Trophoblast cell (in vitro differentiated cells and primary cell): Measurements from ENCODE around the gene NME9. TPM values are rescaled to one million over a fixed set of nuclear protein-coding genes. Genes with fewer than 3 reads are reported as not detected.

ENCODE experiments used
- DNase-seq, 2 donors: peaks; one replicate each; pipeline ENCODE4 v3.0.0-alpha.2; 2016
- H2AFZ ChIP-seq: 2 replicates; pipeline ENCODE4 v1.6.1; 2013; ENCODE audit warnings: low read length, moderate library complexity, mild to moderate bottlenecking; ENCODE audit not compliant: insufficient read depth, poor library complexity
- H2AK5ac ChIP-seq: 2 replicates; pipeline ENCODE4 v1.6.1; 2013; ENCODE audit warnings: mild to moderate bottlenecking, low read length
- H2BK120ac ChIP-seq: 2 replicates; pipeline ENCODE4 v1.6.1; 2013; ENCODE audit warnings: low read length, mild to moderate bottlenecking, moderate library complexity; ENCODE audit not compliant: insufficient read depth, poor library complexity
- H2BK12ac ChIP-seq: 2 replicates; pipeline ENCODE4 v1.6.1; 2013; ENCODE audit warnings: mild to moderate bottlenecking, low read length, moderate library complexity
- H2BK5ac ChIP-seq: 2 replicates; pipeline ENCODE4 v1.6.1; 2013; ENCODE audit warnings: low read length, low read depth, moderate library complexity, mild to moderate bottlenecking; ENCODE audit not compliant: poor library complexity
- H3K14ac ChIP-seq: 2 replicates; pipeline ENCODE4 v1.6.1; 2013; ENCODE audit warnings: mild to moderate bottlenecking, low read length
- H3K18ac ChIP-seq: 2 replicates; pipeline ENCODE4 v1.6.1; 2013; ENCODE audit warnings: mild to moderate bottlenecking, low read length
- H3K23ac ChIP-seq: 2 replicates; pipeline ENCODE4 v1.6.1; 2013; ENCODE audit warnings: low read length
- H3K27ac ChIP-seq: 2 replicates; pipeline ENCODE4 v1.5.1; 2013; ENCODE audit warnings: low read depth, mild to moderate bottlenecking, inconsistent platforms, low read length, moderate library complexity
- H3K27me3 ChIP-seq: 2 replicates; pipeline ENCODE4 v1.6.1; 2013; ENCODE audit warnings: inconsistent platforms, mild to moderate bottlenecking, low read length, moderate library complexity; ENCODE audit not compliant: insufficient read depth
- H3K36me3 ChIP-seq, 2 experiments: 1 replicate in 1 of 2; 2 replicates in 1 of 2; pipeline ENCODE4 v1.6.1; 2013; ENCODE audit warnings: low read length in 2 of 2, mild to moderate bottlenecking in 2 of 2, moderate library complexity in 1 of 2; ENCODE audit not compliant: insufficient read depth in 2 of 2, control insufficient read depth in 1 of 2
- H3K4ac ChIP-seq: 2 replicates; pipeline ENCODE4 v1.6.1; 2013; ENCODE audit warnings: low read depth, mild to moderate bottlenecking, low read length, moderate library complexity
- H3K4me1 ChIP-seq, 2 experiments: 1 replicate in 1 of 2; 2 replicates in 1 of 2; pipeline ENCODE4 v1.6.1; 2013; ENCODE audit warnings: low read length in 2 of 2, mild to moderate bottlenecking in 2 of 2, moderate library complexity in 1 of 2; ENCODE audit not compliant: insufficient read depth in 2 of 2, control insufficient read depth in 1 of 2
- H3K4me2 ChIP-seq: 2 replicates; pipeline ENCODE4 v1.6.1; 2013; ENCODE audit warnings: inconsistent platforms, mild to moderate bottlenecking, low read length, moderate library complexity
- H3K4me3 ChIP-seq: 2 replicates; pipeline ENCODE4 v1.5.1; 2013; ENCODE audit warnings: mild to moderate bottlenecking, low read depth, low read length, inconsistent platforms
- H3K79me1 ChIP-seq: one replicate; pipeline ENCODE4 v1.6.1; 2013; ENCODE audit warnings: low read length
- H3K79me2 ChIP-seq: 2 replicates; pipeline ENCODE4 v1.6.1; 2013; ENCODE audit warnings: low read length, mild to moderate bottlenecking; ENCODE audit not compliant: control insufficient read depth, insufficient read depth, poor library complexity
- H3K9ac ChIP-seq: 2 replicates; pipeline ENCODE4 v1.6.1; 2013; ENCODE audit warnings: mild to moderate bottlenecking, low read length
- H3K9me3 ChIP-seq: 2 replicates; pipeline ENCODE4 v1.6.1; 2013; ENCODE audit warnings: low read depth, mild to moderate bottlenecking, control low read depth, inconsistent platforms, low read length; ENCODE audit not compliant: insufficient read depth
- H4K12ac ChIP-seq: 2 replicates; pipeline ENCODE4 v1.6.1; 2013; ENCODE audit warnings: low read depth, mild to moderate bottlenecking, low read length, moderate library complexity
- H4K8ac ChIP-seq: 2 replicates; pipeline ENCODE4 v1.6.1; 2013; ENCODE audit warnings: low read depth, mild to moderate bottlenecking, low read length, moderate library complexity
- H4K91ac ChIP-seq: one replicate; pipeline ENCODE4 v1.6.1; 2013; ENCODE audit warnings: low read depth, mild to moderate bottlenecking, low read length, moderate library complexity
- WGBS: extraction: QIAGEN DNeasy Blood & Tissue Kit; methylation state at CpG from one replicate; pipeline ENCODE4 v1.1.7; 2013; ENCODE audit warnings: missing lambda C conversion rate; ENCODE audit not compliant: insufficient read length, insufficient coverage; ENCODE audit errors: extremely low coverage; 5-methylcytosine and 5-hydroxymethylcytosine counted together
- polyA plus RNA-seq: library from polyadenylated mRNA; stranded (reverse); fragments of 200-250 nt; gene quantifications from 2 replicates; pipeline ENCODE4 v1.2.3, GENCODE V29; 2013

Gene NME9
- polyA plus RNA-seq, result 0.15 and 0.25 TPM in 2 replicates

- H3K27ac ChIP-seq, result no peak within 1 kb of the TSS
- peak within 1 kb of the TSS; percentile 63 for H3K4me3 ChIP-seq
- H3K4me2 ChIP-seq, result peak within 1 kb of the TSS; percentile 87
- peak within 1 kb of the TSS; percentile 76 for H4K8ac ChIP-seq
- H3K36me3 ChIP-seq, result no peaks in the 10 kb centered on the region
- peaks cover 2% of the 10 kb centered on the region for H3K79me2 ChIP-seq
- H2BK12ac ChIP-seq, result peak within 1 kb of the TSS; percentile 18
- H4K12ac ChIP-seq, result peak within 1 kb of the TSS; percentile 73
- peak within 1 kb of the TSS; percentile 58 for H2BK120ac ChIP-seq
- H4K91ac ChIP-seq, result peak within 1 kb of the TSS; percentile 57
- peaks cover 5 to 7% of the 10 kb centered on the region in 2 experiments for H3K4me1 ChIP-seq
- no peak within 1 kb of the TSS for H3K4ac ChIP-seq
- peak within 1 kb of the TSS; percentile 91 for H2AFZ ChIP-seq
- H2AK5ac ChIP-seq, result no peak within 1 kb of the TSS
- no peak within 1 kb of the TSS for H3K23ac ChIP-seq
- H3K14ac ChIP-seq, result peak within 1 kb of the TSS; percentile 89
- no peaks in the 10 kb centered on the region for H3K9me3 ChIP-seq
- no peaks in the 10 kb centered on the region for H3K27me3 ChIP-seq
- peaks cover 5% of the 10 kb centered on the region for H3K79me1 ChIP-seq
- no CpG with 5 or more reads among the region's 62 CpGs for WGBS
- peak; percentile 87 to 94 for DNase-seq
- peak within 1 kb of the TSS; percentile 12 for H2BK5ac ChIP-seq
- H3K9ac ChIP-seq, result peak within 1 kb of the TSS; percentile 11
- H3K18ac ChIP-seq, result peak within 1 kb of the TSS; percentile 79
Measured at GRCh38 chr3:138329127-138329983, at the start of gene NME9. Gene NME9 (minus strand): TSS chr3:138329851. CDS start chr3:138329335, 516 bp downstream.

GRCh38 chr3:138378990-138379389 lies 49.3 kb upstream of the NME9 start:
- H2AK5ac ChIP-seq, result no peak overlapping the region
- H3K4ac ChIP-seq, result no peak overlapping the region
- H3K9ac ChIP-seq, result no peak overlapping the region
- H3K4me1 ChIP-seq, result peaks cover 20 to 23% of the 10 kb centered on the region in 2 experiments
- no peaks in the 10 kb centered on the region for H3K79me2 ChIP-seq
- no peaks in the 10 kb centered on the region for H3K9me3 ChIP-seq
- no peak overlapping the region for H3K27ac ChIP-seq
- no peak overlapping the region for H2BK120ac ChIP-seq
- H4K12ac ChIP-seq, result no peak overlapping the region
- no peak overlapping the region for H3K4me2 ChIP-seq
- H4K8ac ChIP-seq, result no peak overlapping the region
- no peak overlapping the region for H2BK5ac ChIP-seq
- H3K79me1 ChIP-seq, result peaks cover 6% of the 10 kb centered on the region
- no peak overlapping the region for H3K4me3 ChIP-seq
- H2AFZ ChIP-seq, result no peak overlapping the region
- no CpG with 5 or more reads among the region's 1 CpG for WGBS
- no peak overlapping the region for H3K18ac ChIP-seq
- H3K27me3 ChIP-seq, result no peaks in the 10 kb centered on the region
- no peak for DNase-seq
- H4K91ac ChIP-seq, result no peak overlapping the region
- H2BK12ac ChIP-seq, result no peak overlapping the region
- no peak overlapping the region for H3K14ac ChIP-seq
- H3K36me3 ChIP-seq, result peaks cover 2 to 5% of the 10 kb centered on the region in 2 experiments
- no peak overlapping the region for H3K23ac ChIP-seq

- no peak overlapping the region for H2AFZ ChIP-seq
- no CpG with 5 or more reads among the region's 5 CpGs for WGBS
- no peaks in the 10 kb centered on the region for H3K9me3 ChIP-seq
- H2BK12ac ChIP-seq, result no peak overlapping the region
- no peak overlapping the region for H4K8ac ChIP-seq
- no peak overlapping the region for H3K4me2 ChIP-seq
- H3K18ac ChIP-seq, result no peak overlapping the region
- H3K79me2 ChIP-seq, result no peaks in the 10 kb centered on the region
- no peak overlapping the region for H3K4ac ChIP-seq
- H3K23ac ChIP-seq, result no peak overlapping the region
- H3K9ac ChIP-seq, result no peak overlapping the region
- no peak overlapping the region for H3K14ac ChIP-seq
- H3K36me3 ChIP-seq, result peaks cover 2 to 5% of the 10 kb centered on the region in 2 experiments
- H3K4me3 ChIP-seq, result no peak overlapping the region
- no peak overlapping the region for H4K91ac ChIP-seq
- no peak overlapping the region for H2AK5ac ChIP-seq
- peaks cover 20 to 23% of the 10 kb centered on the region in 2 experiments for H3K4me1 ChIP-seq
- H2BK120ac ChIP-seq, result no peak overlapping the region
- H3K27me3 ChIP-seq, result no peaks in the 10 kb centered on the region
- peak overlapping the region; percentile 30 for H3K27ac ChIP-seq
- H4K12ac ChIP-seq, result no peak overlapping the region
- peaks cover 6% of the 10 kb centered on the region for H3K79me1 ChIP-seq
- no peak overlapping the region for H2BK5ac ChIP-seq
- DNase-seq, result no peak
Measured at GRCh38 chr3:138378331-138378730, 48.7 kb upstream of the NME9 start.

- H2BK12ac ChIP-seq, result no peak overlapping the region
- WGBS, result 100% methylated on average over 1 of the region's 5 CpGs
- peak overlapping the region; percentile 1 for H3K27ac ChIP-seq
- no peak overlapping the region for H3K23ac ChIP-seq
- no peak overlapping the region for H3K18ac ChIP-seq
- H3K4ac ChIP-seq, result no peak overlapping the region
- H3K79me2 ChIP-seq, result no peaks in the 10 kb centered on the region
- peaks cover 2 to 5% of the 10 kb centered on the region in 2 experiments for H3K36me3 ChIP-seq
- no peak overlapping the region for H4K12ac ChIP-seq
- no peaks in the 10 kb centered on the region for H3K27me3 ChIP-seq
- H3K9ac ChIP-seq, result no peak overlapping the region
- H2AK5ac ChIP-seq, result no peak overlapping the region
- H2BK120ac ChIP-seq, result no peak overlapping the region
- H3K4me1 ChIP-seq, result peaks cover 20 to 23% of the 10 kb centered on the region in 2 experiments
- peak overlapping the region; percentile 79 for H3K14ac ChIP-seq
- H3K4me2 ChIP-seq, result no peak overlapping the region
- H4K8ac ChIP-seq, result peak overlapping the region; percentile 23
- H2AFZ ChIP-seq, result no peak overlapping the region
- H2BK5ac ChIP-seq, result peak overlapping the region; percentile 22
- H3K9me3 ChIP-seq, result no peaks in the 10 kb centered on the region
- peak overlapping the region; percentile 31 for H4K91ac ChIP-seq
- peaks cover 6% of the 10 kb centered on the region for H3K79me1 ChIP-seq
- no peak overlapping the region for H3K4me3 ChIP-seq
- DNase-seq, result no peak
Measured at GRCh38 chr3:138377804-138378203, 48.2 kb upstream of the NME9 start.
